Ishikawa (cell line): ENCODE results near the gene APBA1.

Source experiments
- EP300 ChIP-seq: IDR thresholded peaks from 2 replicates; pipeline ENCODE4 v1.6.1; 2012; ENCODE audit warnings: borderline replicate concordance
- FOXM1 ChIP-seq: IDR thresholded peaks from 2 replicates; pipeline ENCODE4 v1.6.1; 2012; ENCODE audit warnings: low read depth, borderline replicate concordance
- ZBTB7A ChIP-seq: IDR thresholded peaks from 2 replicates; pipeline ENCODE4 v1.6.1; 2012; ENCODE audit warnings: low read depth

- TF ChIP-seq FOXM1 (no peak), ZBTB7A (no peak), EP300 (no peak)
These were observed 144.7 kb downstream of the APBA1 start for GRCh38 chr9:69527454-69527853.
